Cardiac fibroblast (primary cell): Measurements from ENCODE around the gene VGLL2.

Experiments used
- DNase-seq, 2 donors: peaks; one replicate each; pipeline versions ENCODE4 v3.0.0 to v3.0.0-alpha.2; 2010; ENCODE audit warnings: low read depth in 2 of 2
- H3K4me3 ChIP-seq, 2 donors: replicated peaks in 1 of 2; 1 replicate in 1 of 2; 2 replicates in 1 of 2; pipeline ENCODE4 v1.5.1; 2011; ENCODE audit warnings: low read depth in 2 of 2, low read length in 2 of 2, mild to moderate bottlenecking in 2 of 2, moderate library complexity in 1 of 2
- CTCF ChIP-seq: IDR thresholded peaks from one replicate; pipeline ENCODE4 v1.5.1; 2011; ENCODE audit warnings: low read depth, mild to moderate bottlenecking, low read length, inconsistent platforms

VGLL2 gene

GRCh38 chr6:117311310-117311709 is 46.0 kb downstream of the VGLL2 start:
- no peak for TF ChIP-seq CTCF
- no peak for DNase-seq
- no peak overlapping the region for H3K4me3 ChIP-seq

DNA sequence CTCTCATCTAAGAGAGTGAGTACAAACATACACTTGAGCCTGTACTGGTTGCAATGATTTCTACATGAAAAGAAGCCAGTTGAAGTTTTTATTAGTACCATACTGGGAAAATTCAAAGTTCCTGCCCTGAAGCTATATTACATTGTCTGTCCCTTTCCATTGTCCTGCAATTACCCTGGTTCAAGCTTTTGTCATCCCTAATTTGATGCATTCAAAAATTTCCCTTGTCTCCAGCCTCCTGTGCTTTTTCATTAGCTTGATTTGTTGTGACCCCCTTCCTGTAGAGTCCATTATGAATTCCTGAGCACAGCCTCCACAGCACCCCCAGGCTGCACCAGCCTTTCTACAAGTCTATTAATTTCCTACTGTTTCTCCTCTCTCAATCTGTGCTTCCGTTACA is 46.4 kb downstream of the VGLL2 start:
- no peak for TF ChIP-seq CTCF
- no peak overlapping the region for H3K4me3 ChIP-seq
- DNase-seq: no peak

GRCh38 chr6:117317261-117317660 is 51.9 kb downstream of the VGLL2 start:
- no peak overlapping the region for H3K4me3 ChIP-seq
- DNase-seq: peak; percentile 5 to 30
- peak; percentile 35 for TF ChIP-seq CTCF
